ENCODE data around the gene NAALADL2.

GRCh38 chr3:175003590-175003989 is 144.5 kb downstream of the NAALADL2 start:
- TF ChIP-seq, protein P1, sequence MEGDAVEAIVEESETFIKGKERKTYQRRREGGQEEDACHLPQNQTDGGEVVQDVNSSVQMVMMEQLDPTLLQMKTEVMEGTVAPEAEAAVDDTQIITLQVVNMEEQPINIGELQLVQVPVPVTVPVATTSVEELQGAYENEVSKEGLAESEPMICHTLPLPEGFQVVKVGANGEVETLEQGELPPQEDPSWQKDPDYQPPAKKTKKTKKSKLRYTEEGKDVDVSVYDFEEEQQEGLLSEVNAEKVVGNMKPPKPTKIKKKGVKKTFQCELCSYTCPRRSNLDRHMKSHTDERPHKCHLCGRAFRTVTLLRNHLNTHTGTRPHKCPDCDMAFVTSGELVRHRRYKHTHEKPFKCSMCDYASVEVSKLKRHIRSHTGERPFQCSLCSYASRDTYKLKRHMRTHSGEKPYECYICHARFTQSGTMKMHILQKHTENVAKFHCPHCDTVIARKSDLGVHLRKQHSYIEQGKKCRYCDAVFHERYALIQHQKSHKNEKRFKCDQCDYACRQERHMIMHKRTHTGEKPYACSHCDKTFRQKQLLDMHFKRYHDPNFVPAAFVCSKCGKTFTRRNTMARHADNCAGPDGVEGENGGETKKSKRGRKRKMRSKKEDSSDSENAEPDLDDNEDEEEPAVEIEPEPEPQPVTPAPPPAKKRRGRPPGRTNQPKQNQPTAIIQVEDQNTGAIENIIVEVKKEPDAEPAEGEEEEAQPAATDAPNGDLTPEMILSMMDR (IDR thresholded peaks at IDR 0.05; ENCODE audit: low read length), result no peak
- TF ChIP-seq EZH2 (IDR thresholded peaks at IDR 0.05; ENCODE audit: borderline replicate concordance, low read length), result no peak

All from OCI-LY1 (cell line).